Naive thymus-derived CD4-positive, alpha-beta T cell (primary cell): Measurements from ENCODE around the gene DHX34. TPM values are rescaled to one million over a fixed set of nuclear protein-coding genes. Genes with fewer than 3 reads are reported as not detected.
"Not testable (repeated sequence)": the region's sequence is repeated elsewhere in the genome, so short reads cannot be mapped to it uniquely, and the experiment has no call there.

Source experiments
- ATAC-seq: fragments of 150-1000 bp; cut with Tn5 transposase; 2 replicates; pipeline ENCODE4 v1.10.0; 2021; ENCODE audit warnings: mild to moderate bottlenecking, moderate library complexity
- CTCF ChIA-PET: fragments of 350-600 bp; sonication (Branson Sonifier 250); formaldehyde crosslinking; loops from one replicate; lab custom pipeline; 2021; ENCODE audit warnings: antibody characterized with exemption; lab: Charles Lee
- POLR2A ChIA-PET: fragments of 350-600 bp; sonication (Branson Sonifier 250); formaldehyde crosslinking; loops from one replicate; lab custom pipeline; 2021; ENCODE audit warnings: antibody characterized with exemption, inconsistent platforms; lab: Charles Lee
- DNase-seq, 9 donors: peaks; one replicate each; pipeline versions ENCODE4 v3.0.0 to v3.0.0-alpha.2; 2020 to 2022; ENCODE audit warnings: mixed read lengths in 1 of 9
- H3K27ac ChIP-seq: one replicate; pipeline ENCODE4 v1.7.0; 2013; ENCODE audit warnings: mild to moderate bottlenecking, low read depth, low read length, moderate library complexity
- H3K27me3 ChIP-seq, 2 donors: one replicate each; pipeline ENCODE4 v1.7.0; 2013; ENCODE audit warnings: low read length in 2 of 2, mild to moderate bottlenecking in 2 of 2, moderate library complexity in 2 of 2; ENCODE audit not compliant: control insufficient read depth in 2 of 2, insufficient read depth in 2 of 2
- H3K36me3 ChIP-seq, 3 experiments: 1 replicate in 2 of 3; 2 replicates in 1 of 3; pipeline ENCODE4 v1.7.0; 2013; ENCODE audit warnings: low read length in 3 of 3, mild to moderate bottlenecking in 3 of 3, moderate library complexity in 1 of 3; ENCODE audit not compliant: insufficient read depth in 3 of 3, control insufficient read depth in 2 of 3
- H3K4me1 ChIP-seq, 2 donors: one replicate each; pipeline ENCODE4 v1.7.0; 2013; ENCODE audit warnings: low read length in 2 of 2, mild to moderate bottlenecking in 2 of 2, moderate library complexity in 1 of 2; ENCODE audit not compliant: control insufficient read depth in 2 of 2, insufficient read depth in 2 of 2
- H3K4me3 ChIP-seq: 2 replicates; pipeline ENCODE4 v1.7.0; 2013; ENCODE audit warnings: mild to moderate bottlenecking, low read length
- H3K9me3 ChIP-seq, 3 experiments: 1 replicate in 2 of 3; 2 replicates in 1 of 3; pipeline ENCODE4 v1.7.0; 2013; ENCODE audit warnings: low read length in 3 of 3; ENCODE audit not compliant: control insufficient read depth in 2 of 3
- H3K27ac Mint-ChIP-seq, 9 donors: one replicate each; pipeline ENCODE4 v1.8.0; 2020 to 2022; ENCODE audit warnings: mixed read lengths in 9 of 9, mild to moderate bottlenecking in 8 of 9, moderate library complexity in 5 of 9, inconsistent platforms in 2 of 9
- H3K27me3 Mint-ChIP-seq, 5 donors: one replicate each; pipeline ENCODE4 v1.8.0; 2021 to 2022; ENCODE audit warnings: mixed read lengths in 5 of 5, mild to moderate bottlenecking in 1 of 5
- H3K36me3 Mint-ChIP-seq, 5 donors: one replicate each; pipeline ENCODE4 v1.8.0; 2020 to 2022; ENCODE audit warnings: mixed read lengths in 5 of 5, mild to moderate bottlenecking in 3 of 5, inconsistent platforms in 1 of 5
- H3K4me1 Mint-ChIP-seq, 7 donors: one replicate each; pipeline ENCODE4 v1.8.0; 2020 to 2022; ENCODE audit warnings: mixed read lengths in 7 of 7, mild to moderate bottlenecking in 3 of 7, inconsistent platforms in 1 of 7
- H3K4me3 Mint-ChIP-seq, 10 donors: one replicate each; pipeline ENCODE4 v1.8.0; 2020 to 2022; ENCODE audit warnings: mild to moderate bottlenecking in 10 of 10, mixed read lengths in 10 of 10, moderate library complexity in 6 of 10, inconsistent platforms in 2 of 10
- H3K9me3 Mint-ChIP-seq, 11 donors: one replicate each; pipeline ENCODE4 v1.8.0; 2020 to 2022; ENCODE audit warnings: mixed read lengths in 11 of 11, mild to moderate bottlenecking in 4 of 11, inconsistent platforms in 1 of 11, moderate library complexity in 1 of 11
- intact Hi-C, 2 donors: fragments of 100-400 bp; cut with micrococcal nuclease; formaldehyde crosslinking; loops; one replicate each; pipeline ENCODE4 v1.15.1; 2023
- polyA plus RNA-seq, 2 donors: library from polyadenylated mRNA; unstranded; fragments of 300-500 nt; fragmentation: Illumina TruSeq; gene quantifications; one replicate each; pipeline ENCODE4 v1.2.3, GENCODE V29; 2021
- total RNA-seq, 6 experiments: library from RNA in 5 of 6; stranded (reverse) in 5 of 6; gene quantifications; 1 replicate in 5 of 6; 2 replicates in 1 of 6; pipeline ENCODE4 v1.2.3 and lab custom pipeline; 2021 to 2026

The DHX34 gene
- total and polyA plus RNA-seq, 7 experiments from 2014 or later = 3.7 to 31.6 (median 16.9) TPM

DNA sequence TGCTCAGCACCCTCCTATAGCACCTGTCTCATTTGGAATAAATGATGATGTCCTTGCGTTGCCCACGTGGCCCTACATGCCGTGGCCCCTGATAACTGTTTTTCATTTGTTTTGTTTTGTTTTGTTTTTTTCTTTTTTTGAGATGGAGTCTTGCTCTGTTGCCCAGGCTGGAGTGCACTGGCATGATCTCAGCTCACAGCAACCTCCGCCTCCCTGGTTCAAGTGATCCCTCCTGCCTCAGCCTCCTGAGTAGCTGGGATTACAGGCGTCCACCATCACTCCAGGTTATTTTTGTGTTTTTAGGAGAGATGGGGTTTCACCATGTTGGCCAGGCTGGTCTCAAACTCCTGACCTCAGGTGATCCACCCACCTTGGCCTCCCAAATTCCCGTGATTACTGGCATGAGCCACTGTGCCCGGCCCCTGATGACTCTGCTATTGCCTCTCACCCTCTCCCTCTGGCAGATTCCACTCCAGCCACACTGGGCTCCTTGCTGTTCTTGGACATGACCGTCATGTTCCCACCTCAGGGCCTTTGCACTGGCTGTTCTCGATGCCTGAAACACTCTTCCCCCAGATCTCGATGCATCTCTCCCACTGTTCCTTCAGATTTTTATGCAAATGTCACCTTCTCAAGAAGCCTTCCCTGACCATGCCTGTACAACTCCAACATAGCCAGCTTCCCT lies 9.8 kb upstream of the DHX34 start:
- H3K36me3 Mint-ChIP-seq = peaks cover 0 to 3% (median 0%) of the 10 kb centered on the region in 5 donors
- Histone ChIP-seq H3K36me3 (no peaks in the 10 kb centered on the region), H3K27me3 (no peaks in the 10 kb centered on the region), H3K4me3 (no peak overlapping the region), H3K27ac (no peak overlapping the region), H3K4me1 (peaks cover 3 to 9% of the 10 kb centered on the region in 2 donors), H3K9me3 (no peaks in the 10 kb centered on the region)
- ATAC-seq (no peak), DNase-seq (no peak)
- ChIA-PET CTCF (no interaction called here), POLR2A (no interaction called here)
- H3K27ac Mint-ChIP-seq = no peak overlapping the region
- H3K9me3 Mint-ChIP-seq = no peaks in the 10 kb centered on the region
- H3K4me1 Mint-ChIP-seq = peaks cover 9 to 16% (median 10%) of the 10 kb centered on the region in 7 donors
- intact Hi-C loops = no loop called here
- H3K27me3 Mint-ChIP-seq = peaks cover 0 to 3% (median 0%) of the 10 kb centered on the region in 5 donors
- no peak overlapping the region for H3K4me3 Mint-ChIP-seq

DNA sequence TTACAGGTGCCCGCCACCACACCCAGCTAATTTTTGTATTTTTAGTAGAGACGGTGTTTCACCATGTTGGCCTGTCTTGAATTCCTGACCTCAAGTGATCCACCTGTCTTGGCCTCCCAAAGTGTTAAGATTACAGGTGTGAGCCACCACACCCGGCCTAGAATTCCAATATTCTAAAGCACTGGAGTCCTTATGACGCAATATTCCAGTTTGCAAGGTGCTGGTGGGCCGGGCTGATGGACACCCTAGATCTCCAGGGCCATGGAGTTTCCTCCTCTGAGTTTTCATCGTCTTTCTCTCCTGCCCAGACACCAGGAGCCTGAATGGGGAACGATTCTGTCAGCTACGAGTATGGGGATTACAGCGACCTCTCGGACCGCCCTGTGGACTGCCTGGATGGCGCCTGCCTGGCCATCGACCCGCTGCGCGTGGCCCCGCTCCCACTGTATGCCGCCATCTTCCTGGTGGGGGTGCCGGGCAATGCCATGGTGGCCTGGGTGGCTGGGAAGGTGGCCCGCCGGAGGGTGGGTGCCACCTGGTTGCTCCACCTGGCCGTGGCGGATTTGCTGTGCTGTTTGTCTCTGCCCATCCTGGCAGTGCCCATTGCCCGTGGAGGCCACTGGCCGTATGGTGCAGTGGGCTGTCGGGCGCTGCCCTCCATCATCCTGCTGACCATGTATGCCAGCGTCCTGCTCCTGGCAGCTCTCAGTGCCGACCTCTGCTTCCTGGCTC lies 8.5 kb upstream of the DHX34 start:
- no peak overlapping the region for H3K4me3 Mint-ChIP-seq
- CTCF ChIA-PET = interaction anchor here (0.8 kb wide), 1 partner anchor 8 kb away, joined by 3 read pairs; the partner anchor contains the start of gene DHX34

DNA sequence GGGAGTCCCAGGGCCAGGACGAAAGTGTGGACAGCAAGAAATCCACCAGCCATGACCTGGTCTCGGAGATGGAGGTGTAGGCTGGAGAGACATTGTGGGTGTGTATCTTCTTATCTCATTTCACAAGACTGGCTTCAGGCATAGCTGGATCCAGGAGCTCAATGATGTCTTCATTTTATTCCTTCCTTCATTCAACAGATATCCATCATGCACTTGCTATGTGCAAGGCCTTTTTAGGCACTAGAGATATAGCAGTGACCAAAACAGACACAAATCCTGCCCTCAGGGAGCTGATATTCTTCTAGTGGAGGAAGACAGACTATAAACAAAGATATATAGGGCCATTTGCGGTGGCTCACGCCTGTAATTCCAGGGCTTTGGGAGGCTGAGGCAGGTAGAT lies 7.4 kb upstream of the DHX34 start:
- Mint-ChIP-seq H3K27me3 (peaks cover 0 to 3% (median 0%) of the 10 kb centered on the region in 5 donors), H3K36me3 (peaks cover 0 to 3% (median 0%) of the 10 kb centered on the region in 5 donors), H3K4me1 (peaks cover 1 to 5% (median 4%) of the 10 kb centered on the region in 7 donors), H3K4me3 (no peak overlapping the region), H3K9me3 (no peaks in the 10 kb centered on the region), H3K27ac (no peak overlapping the region)
- DNase-seq (no peak), ATAC-seq (no peak)
- POLR2A ChIA-PET = no interaction called here
- H3K27me3 ChIP-seq = no peaks in the 10 kb centered on the region
- H3K4me3 ChIP-seq = no peak overlapping the region
- H3K4me1 ChIP-seq = peaks cover under 1% of the 10 kb centered on the region in 2 donors
- intact Hi-C loops = loop anchor here in 1 of 2 donors (10.0 kb wide), 1 partner anchor 1347 kb away; the partner anchor contains the start of gene CCDC61
- H3K27ac ChIP-seq = no peak overlapping the region
- no peaks in the 10 kb centered on the region for H3K36me3 ChIP-seq
- H3K9me3 ChIP-seq = no peaks in the 10 kb centered on the region
- CTCF ChIA-PET = interaction anchor here (0.6 kb wide), 2 partner anchors 86 to 1236 kb away, joined by 3 read pairs; no protein-coding TSS in a partner anchor

More for the DNA sequence above, 8.5 kb upstream of the DHX34 start:
- POLR2A ChIA-PET = no interaction called here
- Mint-ChIP-seq H3K36me3 (peaks cover 0 to 3% (median 0%) of the 10 kb centered on the region in 5 donors), H3K27me3 (peaks cover 0 to 3% (median 0%) of the 10 kb centered on the region in 5 donors), H3K4me1 (peaks cover 9 to 16% (median 9%) of the 10 kb centered on the region in 7 donors), H3K9me3 (no peaks in the 10 kb centered on the region), H3K27ac (no peak overlapping the region)
- H3K4me3 ChIP-seq = no peak overlapping the region
- H3K36me3 ChIP-seq = no peaks in the 10 kb centered on the region
- intact Hi-C loops = loop anchor here in 1 of 2 donors (10.0 kb wide), 1 partner anchor 1346 kb away; the partner anchor contains the start of gene CCDC61
- ATAC-seq (no peak), DNase-seq (no peak)
- H3K9me3 ChIP-seq = no peaks in the 10 kb centered on the region
- no peaks in the 10 kb centered on the region for H3K27me3 ChIP-seq
- peaks cover 3 to 9% of the 10 kb centered on the region in 2 donors for H3K4me1 ChIP-seq
- H3K27ac ChIP-seq = no peak overlapping the region

DNA sequence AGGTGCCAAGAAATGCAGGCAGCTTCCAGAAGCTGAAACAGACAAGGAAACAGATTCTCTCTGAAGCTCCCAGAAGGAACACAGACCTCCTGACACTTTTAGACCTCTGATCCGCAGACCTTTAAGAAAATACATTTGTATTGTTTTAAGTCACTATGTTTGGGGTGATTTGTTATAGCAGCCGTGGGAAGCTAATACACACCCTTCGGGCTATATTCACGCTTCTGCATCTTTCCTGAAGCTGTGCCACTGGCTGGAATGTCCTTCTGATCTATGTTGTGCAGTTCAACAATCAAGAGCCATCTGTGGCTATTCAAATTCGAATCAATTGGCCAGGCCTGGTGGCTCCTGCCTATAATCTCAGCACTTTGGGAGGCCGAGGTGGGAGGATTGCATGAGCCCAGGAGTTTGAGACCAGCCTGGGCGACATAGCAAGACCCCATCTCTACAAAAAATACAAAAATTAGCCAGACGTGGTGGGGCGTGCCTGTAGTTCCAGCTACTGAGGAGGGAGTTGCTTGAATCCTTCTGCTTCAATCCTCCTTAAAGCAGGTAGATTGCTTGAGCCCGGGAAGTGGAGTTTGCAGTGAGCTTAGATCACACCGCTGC lies 5.8 kb upstream of the DHX34 start:
- Histone ChIP-seq H3K27me3 (no peaks in the 10 kb centered on the region), H3K36me3 (no peaks in the 10 kb centered on the region), H3K4me3 (no peak overlapping the region), H3K4me1 (no peaks in the 10 kb centered on the region), H3K9me3 (no peaks in the 10 kb centered on the region), H3K27ac (no peak overlapping the region)
- no peaks in the 10 kb centered on the region for H3K9me3 Mint-ChIP-seq
- H3K4me3 Mint-ChIP-seq = no peak overlapping the region
- ChIA-PET POLR2A (interaction anchor here (0.6 kb wide), 1 partner anchor 33 kb away, joined by 3 read pairs; no protein-coding TSS in a partner anchor), CTCF (interaction anchor here (1.4 kb wide), 1 partner anchor 14 kb away, joined by 4 read pairs; no protein-coding TSS in a partner anchor)
- DNase-seq = no peak
- ATAC-seq = no peak
- H3K36me3 Mint-ChIP-seq = peaks cover 0 to 3% (median 0%) of the 10 kb centered on the region in 5 donors
- peaks cover 0 to 3% (median 0%) of the 10 kb centered on the region in 5 donors for H3K27me3 Mint-ChIP-seq
- H3K4me1 Mint-ChIP-seq = peaks cover 0 to 3% (median under 1%) of the 10 kb centered on the region in 7 donors
- no peak overlapping the region for H3K27ac Mint-ChIP-seq
- intact Hi-C loops = loop anchor here in 1 of 2 donors (10.0 kb wide), 1 partner anchor 1348 kb away; the partner anchor contains the start of gene CCDC61

DNA sequence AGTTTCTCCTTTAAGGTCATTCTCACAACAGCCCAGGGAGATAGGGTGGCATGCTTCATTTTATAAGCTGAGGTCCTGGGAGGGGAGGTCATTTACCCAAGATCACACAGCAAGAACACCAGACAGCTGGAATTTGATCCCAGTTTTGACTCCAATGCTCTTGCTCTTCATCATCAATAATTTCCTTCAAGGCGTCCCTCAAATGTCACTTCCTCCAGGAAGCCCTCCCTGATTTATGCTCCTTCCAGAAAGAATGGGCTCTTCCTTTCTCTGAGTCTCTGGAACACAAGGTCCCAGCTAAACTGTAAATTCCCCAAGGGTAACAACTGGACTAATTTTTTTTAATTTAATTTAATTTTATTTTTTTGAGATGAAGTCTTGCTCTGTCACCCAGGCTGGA lies 4.7 kb upstream of the DHX34 start:
- Mint-ChIP-seq H3K4me1 (peaks cover 3 to 12% (median 10%) of the 10 kb centered on the region in 7 donors), H3K4me3 (no peak overlapping the region), H3K27ac (no peak overlapping the region), H3K9me3 (no peaks in the 10 kb centered on the region), H3K27me3 (peaks cover 0 to 6% (median 0%) of the 10 kb centered on the region in 5 donors), H3K36me3 (peaks cover 0 to 3% (median 0%) of the 10 kb centered on the region in 5 donors)
- Histone ChIP-seq H3K27me3 (no peaks in the 10 kb centered on the region), H3K36me3 (no peaks in the 10 kb centered on the region), H3K9me3 (no peaks in the 10 kb centered on the region), H3K4me1 (peaks cover 0 to 6% of the 10 kb centered on the region in 2 donors), H3K4me3 (no peak overlapping the region), H3K27ac (no peak overlapping the region)
- ATAC-seq (no peak), DNase-seq (no peak)
- ChIA-PET CTCF (interaction anchor here (0.6 to 1.4 kb wide), 2 partner anchors 13 to 27 kb away, joined by 3 to 4 read pairs; no protein-coding TSS in a partner anchor), POLR2A (interaction anchor here (0.9 kb wide), 1 partner anchor 10 kb away, joined by 3 read pairs; no protein-coding TSS in a partner anchor)
- intact Hi-C loops = loop anchor here in 1 of 2 donors (10.0 kb wide), 1 partner anchor 1350 kb away; the partner anchor contains the start of gene CCDC61

DNA sequence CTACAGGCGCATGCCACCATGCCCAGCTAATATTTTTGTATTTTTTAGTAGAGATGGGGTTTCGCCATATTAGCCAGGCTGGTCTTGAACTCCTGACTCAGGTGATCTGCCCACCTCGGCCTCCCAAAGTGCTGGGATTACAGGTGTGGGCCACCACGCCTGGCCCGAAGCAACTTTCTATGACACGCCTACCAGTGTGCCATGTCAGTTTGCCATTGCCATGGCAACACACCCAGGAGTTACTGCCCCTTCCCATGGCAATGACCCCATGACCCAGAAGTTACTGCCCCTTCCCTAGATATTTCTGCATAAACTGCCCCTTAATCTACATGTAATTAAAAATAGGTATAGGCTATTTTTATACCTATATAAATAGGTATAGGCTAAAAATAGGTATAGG lies 3.1 kb upstream of the DHX34 start:
- H3K36me3 ChIP-seq, H3K27ac Mint-ChIP-seq, H3K9me3 Mint-ChIP-seq, H3K27me3 Mint-ChIP-seq, H3K27ac ChIP-seq, DNase-seq, H3K9me3 ChIP-seq, POLR2A ChIA-PET, H3K27me3 ChIP-seq, H3K36me3 Mint-ChIP-seq, H3K4me3 ChIP-seq, CTCF ChIA-PET, ATAC-seq, H3K4me3 Mint-ChIP-seq: not testable (repeated sequence)
- H3K4me1 Mint-ChIP-seq = peaks cover 19 to 25% (median 23%) of the 10 kb centered on the region in 7 donors
- intact Hi-C loops = loop anchor here in 1 of 2 donors (10.0 kb wide), 1 partner anchor 1351 kb away; the partner anchor contains the start of gene CCDC61
- peaks cover 0 to 12% of the 10 kb centered on the region in 2 donors for H3K4me1 ChIP-seq
